GM20000 (cell line): ENCODE results near the gene UGT1A3.

ENCODE experiments used
- DNase-seq: peaks from one replicate; pipeline ENCODE4 v3.0.0; 2012; ENCODE audit warnings: low spot score
- CTCF ChIP-seq: IDR thresholded peaks from 2 replicates; pipeline ENCODE4 v1.5.1; 2012; ENCODE audit warnings: mild to moderate bottlenecking, control low read depth; ENCODE audit errors: extremely low read depth, missing control alignments

The UGT1A3 gene

GRCh38 chr2:233792720-233793119 lies 63.9 kb downstream of the UGT1A3 start:
- DNase-seq, result no peak
- TF ChIP-seq CTCF, result no peak

GRCh38 chr2:233793465-233794127 lies 64.8 kb downstream of the UGT1A3 start:
- TF ChIP-seq CTCF, result no peak
- DNase-seq, result no peak

GRCh38 chr2:233794128-233794658 lies 65.4 kb downstream of the UGT1A3 start:
- DNase-seq, result no peak

GRCh38 chr2:233795735-233796171 lies 66.9 kb downstream of the UGT1A3 start:
- no peak for DNase-seq
- no peak for TF ChIP-seq CTCF

More at GRCh38 chr2:233794128-233794658, 65.4 kb downstream of the UGT1A3 start:
- no peak for TF ChIP-seq CTCF

GRCh38 chr2:233796254-233796653 lies 67.4 kb downstream of the UGT1A3 start:
- no peak for DNase-seq
- TF ChIP-seq CTCF, result no peak

GRCh38 chr2:233798335-233799086 lies 69.7 kb downstream of the UGT1A3 start:
- no peak for DNase-seq
- TF ChIP-seq CTCF, result no peak

GRCh38 chr2:233799087-233799665 lies 70.3 kb downstream of the UGT1A3 start:
- no peak for TF ChIP-seq CTCF
- no peak for DNase-seq
